H9 (cell line): Measurements from ENCODE around the gene NRP1. TPM values are rescaled to one million over a fixed set of nuclear protein-coding genes. Genes with fewer than 3 reads are reported as not detected.

Source experiments
- DNase-seq: peaks from one replicate; pipeline ENCODE4 v3.0.0-alpha.2; 2017
- H2AFZ ChIP-seq: one replicate; pipeline ENCODE4 v1.6.1; 2013; ENCODE audit warnings: mild to moderate bottlenecking, low read length, control low read depth, moderate library complexity
- H2AK5ac ChIP-seq: 2 replicates; pipeline ENCODE4 v1.6.1; 2013; ENCODE audit warnings: low read length, control low read depth, mixed read lengths; ENCODE audit not compliant: insufficient read length
- H2BK120ac ChIP-seq: one replicate; pipeline ENCODE4 v1.6.1; 2013; ENCODE audit warnings: low read depth, mild to moderate bottlenecking, low read length, control low read depth, inconsistent platforms; ENCODE audit not compliant: poor library complexity, severe bottlenecking
- H2BK12ac ChIP-seq: 2 replicates; pipeline ENCODE4 v1.6.1; 2013; ENCODE audit warnings: low read length, control low read depth, mixed read lengths, low read depth; ENCODE audit not compliant: insufficient read length
- H2BK15ac ChIP-seq: 2 replicates; pipeline ENCODE4 v1.6.1; 2013; ENCODE audit warnings: low read depth, low read length, control low read depth
- H2BK20ac ChIP-seq: one replicate; pipeline ENCODE4 v1.6.1; 2013; ENCODE audit warnings: low read depth, mild to moderate bottlenecking, low read length, control low read depth, inconsistent platforms; ENCODE audit not compliant: poor library complexity, severe bottlenecking
- H2BK5ac ChIP-seq: 2 replicates; pipeline ENCODE4 v1.6.1; 2013; ENCODE audit warnings: low read length, control low read depth, mixed read lengths; ENCODE audit not compliant: insufficient read length
- H3K14ac ChIP-seq: 2 replicates; pipeline ENCODE4 v1.6.1; 2013; ENCODE audit warnings: low read length, control low read depth; ENCODE audit not compliant: insufficient read depth
- H3K18ac ChIP-seq: 2 replicates; pipeline ENCODE4 v1.6.1; 2013; ENCODE audit warnings: low read depth, mild to moderate bottlenecking, mixed read lengths, low read length, control low read depth; ENCODE audit not compliant: insufficient read length
- H3K23ac ChIP-seq: 2 replicates; pipeline ENCODE4 v1.6.1; 2013; ENCODE audit warnings: low read length, control low read depth, mixed read lengths, low read depth; ENCODE audit not compliant: insufficient read length
- H3K23me2 ChIP-seq: 2 replicates; pipeline ENCODE4 v1.6.1; 2013; ENCODE audit warnings: low read depth, mild to moderate bottlenecking, mixed read lengths, low read length, control low read depth; ENCODE audit not compliant: insufficient read length, poor library complexity, severe bottlenecking
- H3K27ac ChIP-seq: 2 replicates; pipeline ENCODE4 v1.5.1; 2013; ENCODE audit warnings: low read length, control low read depth, mixed read lengths, low read depth; ENCODE audit not compliant: insufficient read length
- H3K27me3 ChIP-seq: 2 replicates; pipeline ENCODE4 v1.6.1; 2013; ENCODE audit warnings: low read length, control low read depth, inconsistent platforms; ENCODE audit not compliant: insufficient read depth
- H3K4ac ChIP-seq: 2 replicates; pipeline ENCODE4 v1.6.1; 2013; ENCODE audit warnings: low read depth, mild to moderate bottlenecking, control low read depth, inconsistent platforms, low read length, moderate library complexity
- H3K4me1 ChIP-seq: 2 replicates; pipeline ENCODE4 v1.6.1; 2013; ENCODE audit warnings: low read length, control low read depth, inconsistent platforms; ENCODE audit not compliant: insufficient read depth
- H3K4me2 ChIP-seq: 2 replicates; pipeline ENCODE4 v1.6.1; 2013; ENCODE audit warnings: low read length, control low read depth, mixed read lengths; ENCODE audit not compliant: insufficient read length, insufficient read depth
- H3K56ac ChIP-seq: 2 replicates; pipeline ENCODE4 v1.6.1; 2013; ENCODE audit warnings: low read depth, mild to moderate bottlenecking, mixed read lengths, low read length, control low read depth; ENCODE audit not compliant: insufficient read length
- H3K79me1 ChIP-seq: 2 replicates; pipeline ENCODE4 v1.6.1; 2013; ENCODE audit warnings: low read depth, mild to moderate bottlenecking, moderate library complexity, low read length, control low read depth, inconsistent platforms; ENCODE audit not compliant: insufficient read depth, poor library complexity, severe bottlenecking
- H3K79me2 ChIP-seq: 2 replicates; pipeline ENCODE4 v1.6.1; 2013; ENCODE audit warnings: low read length, control low read depth, inconsistent platforms; ENCODE audit not compliant: insufficient read depth
- H3K9ac ChIP-seq: 2 replicates; pipeline ENCODE4 v1.6.1; 2013; ENCODE audit warnings: low read length, control low read depth, mixed read lengths; ENCODE audit not compliant: insufficient read length; ENCODE audit errors: extremely low read depth
- H3K9me3 ChIP-seq: one replicate; pipeline ENCODE4 v1.6.1; 2013; ENCODE audit warnings: low read depth, low read length, inconsistent platforms; ENCODE audit not compliant: control insufficient read depth
- H3T11ph ChIP-seq: one replicate; pipeline ENCODE4 v1.6.1; 2013; ENCODE audit warnings: mild to moderate bottlenecking, low read length, control low read depth, inconsistent platforms
- H4K20me1 ChIP-seq: one replicate; pipeline ENCODE4 v1.6.1; 2013; ENCODE audit not compliant: control insufficient read depth, insufficient read length, insufficient read depth
- H4K5ac ChIP-seq: 2 replicates; pipeline ENCODE4 v1.6.1; 2013; ENCODE audit warnings: low read depth, mild to moderate bottlenecking, mixed read lengths, low read length, control low read depth; ENCODE audit not compliant: insufficient read length
- H4K8ac ChIP-seq: replicated peaks from 2 replicates; pipeline ENCODE4 v1.6.1; 2013; ENCODE audit warnings: low read length, control low read depth, mixed read lengths, low read depth; ENCODE audit not compliant: insufficient read length
- H4K91ac ChIP-seq: 2 replicates; pipeline ENCODE4 v1.6.1; 2013; ENCODE audit warnings: low read depth, mild to moderate bottlenecking, moderate library complexity, mixed read lengths, low read length, control low read depth; ENCODE audit not compliant: insufficient read length
- H3K27ac Mint-ChIP-seq, 3 experiments: 2 replicates in 2 of 3; 3 replicates in 1 of 3; pipeline ENCODE4 v1.8.0; 2020 to 2021; ENCODE audit warnings: mixed read lengths in 3 of 3, mild to moderate bottlenecking in 1 of 3, moderate library complexity in 1 of 3
- H3K27me3 Mint-ChIP-seq: 2 replicates; pipeline ENCODE4 v1.8.0; 2021; ENCODE audit warnings: low read depth, mild to moderate bottlenecking, moderate library complexity, mixed read lengths
- H3K36me3 Mint-ChIP-seq, 3 experiments: 2 replicates in 2 of 3; 3 replicates in 1 of 3; pipeline ENCODE4 v1.8.0; 2020 to 2021; ENCODE audit warnings: low read depth in 3 of 3, mixed read lengths in 3 of 3; ENCODE audit not compliant: insufficient read depth in 1 of 3
- H3K4me1 Mint-ChIP-seq, 2 experiments: 2 replicates each; pipeline ENCODE4 v1.8.0; 2020; ENCODE audit warnings: mixed read lengths in 2 of 2
- H3K4me3 Mint-ChIP-seq, 2 experiments: 2 replicates in 1 of 2; 3 replicates in 1 of 2; pipeline ENCODE4 v1.8.0; 2020 to 2021; ENCODE audit warnings: mild to moderate bottlenecking in 2 of 2, mixed read lengths in 2 of 2, moderate library complexity in 1 of 2
- H3K9me3 Mint-ChIP-seq, 2 experiments: 2 replicates in 1 of 2; 3 replicates in 1 of 2; pipeline ENCODE4 v1.8.0; 2020; ENCODE audit warnings: mild to moderate bottlenecking in 2 of 2, mixed read lengths in 2 of 2, moderate library complexity in 1 of 2
- WGBS: extraction: QIAGEN DNeasy Blood & Tissue Kit; methylation state at CpG from one replicate; pipeline ENCODE4 v1.1.7; 2013; ENCODE audit warnings: missing lambda C conversion rate, low lambda C conversion rate, mixed read lengths; ENCODE audit not compliant: insufficient read length; ENCODE audit errors: extremely low coverage; 5-methylcytosine and 5-hydroxymethylcytosine counted together
- total RNA-seq: library from RNA; stranded (reverse); gene quantifications from 2 replicates; pipeline ENCODE4 v1.2.1, GENCODE V29; 2021
- TF ChIP-seq, protein P1 (sequence below): fragments of 200-600 bp; sonication (generic); conservative IDR thresholded peaks from 3 replicates; pipeline ENCODE4 v1.8.0; 2021; ENCODE audit warnings: antibody characterized with exemption, mild to moderate bottlenecking

NRP1 gene
- total RNA-seq, 1 experiment from 2014 or later: 4.6 TPM

DNA sequence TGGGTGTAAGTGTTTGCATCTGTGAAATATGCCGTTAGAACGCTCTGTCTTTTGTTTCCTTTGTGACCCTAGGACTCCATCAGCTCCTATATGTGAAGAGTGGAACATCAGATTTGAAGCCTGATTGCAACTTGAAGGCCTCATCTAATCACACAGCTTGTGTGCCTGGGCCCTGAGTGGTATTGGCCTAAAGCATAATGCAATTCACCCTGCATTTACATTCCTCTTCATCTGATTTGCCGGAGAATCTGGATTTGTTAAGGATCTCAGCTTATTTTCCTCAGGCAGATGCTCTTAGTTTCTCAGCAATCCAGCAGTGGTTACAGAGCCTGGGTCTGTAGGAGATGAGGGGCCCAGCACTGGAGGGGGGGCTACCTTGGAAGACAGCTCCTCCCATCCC lies 193.2 kb downstream of the NRP1 start:
- Histone ChIP-seq H4K5ac (no peak overlapping the region), H2BK120ac (no peak overlapping the region), H4K91ac (no peak overlapping the region), H2AK5ac (no peak overlapping the region), H3K56ac (no peak overlapping the region), H3K4me2 (no peak overlapping the region), H3K27me3 (no peaks in the 10 kb centered on the region), H2AFZ (no peak overlapping the region), H3T11ph (no peak overlapping the region), H4K8ac (no peak overlapping the region), H2BK15ac (no peak overlapping the region), H4K20me1 (no peaks in the 10 kb centered on the region), H3K23ac (no peak overlapping the region), H2BK20ac (no peak overlapping the region), H3K4me1 (no peaks in the 10 kb centered on the region), H3K79me1 (no peaks in the 10 kb centered on the region), H3K23me2 (no peaks in the 10 kb centered on the region), H3K9me3 (no peaks in the 10 kb centered on the region), H3K79me2 (no peaks in the 10 kb centered on the region), H3K4ac (no peak overlapping the region), H2BK12ac (no peak overlapping the region), H3K14ac (no peak overlapping the region), H2BK5ac (no peak overlapping the region), H3K18ac (no peak overlapping the region), H3K9ac (no peak overlapping the region), H3K27ac (no peak overlapping the region)
- Mint-ChIP-seq H3K4me3 (no peak overlapping the region), H3K27ac (no peak overlapping the region), H3K4me1 (peaks cover 3 to 7% of the 10 kb centered on the region in 2 experiments; a peak in 3 of 4 replicates), H3K9me3 (no peaks in the 10 kb centered on the region; a peak in 2 of 5 replicates), H3K27me3 (no peaks in the 10 kb centered on the region; the same call in 1 of the 2 replicates), H3K36me3 (no peaks in the 10 kb centered on the region; a peak in 2 of 7 replicates)
- WGBS: no CpG with 5 or more reads among the region's 3 CpGs
- DNase-seq: no peak
- TF ChIP-seq, protein P1, sequence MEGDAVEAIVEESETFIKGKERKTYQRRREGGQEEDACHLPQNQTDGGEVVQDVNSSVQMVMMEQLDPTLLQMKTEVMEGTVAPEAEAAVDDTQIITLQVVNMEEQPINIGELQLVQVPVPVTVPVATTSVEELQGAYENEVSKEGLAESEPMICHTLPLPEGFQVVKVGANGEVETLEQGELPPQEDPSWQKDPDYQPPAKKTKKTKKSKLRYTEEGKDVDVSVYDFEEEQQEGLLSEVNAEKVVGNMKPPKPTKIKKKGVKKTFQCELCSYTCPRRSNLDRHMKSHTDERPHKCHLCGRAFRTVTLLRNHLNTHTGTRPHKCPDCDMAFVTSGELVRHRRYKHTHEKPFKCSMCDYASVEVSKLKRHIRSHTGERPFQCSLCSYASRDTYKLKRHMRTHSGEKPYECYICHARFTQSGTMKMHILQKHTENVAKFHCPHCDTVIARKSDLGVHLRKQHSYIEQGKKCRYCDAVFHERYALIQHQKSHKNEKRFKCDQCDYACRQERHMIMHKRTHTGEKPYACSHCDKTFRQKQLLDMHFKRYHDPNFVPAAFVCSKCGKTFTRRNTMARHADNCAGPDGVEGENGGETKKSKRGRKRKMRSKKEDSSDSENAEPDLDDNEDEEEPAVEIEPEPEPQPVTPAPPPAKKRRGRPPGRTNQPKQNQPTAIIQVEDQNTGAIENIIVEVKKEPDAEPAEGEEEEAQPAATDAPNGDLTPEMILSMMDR: no peak
